PC-9 (cell line): ENCODE results near the gene GLYATL1. TPM values are rescaled to one million over a fixed set of nuclear protein-coding genes. Genes with fewer than 3 reads are reported as not detected.
"Not testable (repeated sequence)": the region's sequence is repeated elsewhere in the genome, so short reads cannot be mapped to it uniquely, and the experiment has no call there.

ENCODE experiments used
- BruUV-seq: library from RNA; stranded (reverse); fragments of 400-500 nt; replicated peaks from 2 replicates; lab custom pipeline; 2021; lab: Mats Ljungman, UMichigan
- CTCF ChIA-PET: fragments of 300-600 bp; sonication (Branson Sonifier 250); formaldehyde crosslinking; loops from one replicate; lab custom pipeline; 2022; ENCODE audit warnings: antibody characterized with exemption; lab: Charles Lee
- POLR2A ChIA-PET: fragments of 300-600 bp; sonication (Branson Sonifier 250); formaldehyde crosslinking; loops from one replicate; lab custom pipeline; 2022; ENCODE audit warnings: antibody characterized with exemption; ENCODE audit not compliant: unreplicated experiment; lab: Charles Lee
- DNase-seq, 2 experiments: peaks; one replicate each; pipeline versions ENCODE4 v3.0.0 to v3.0.0-alpha.2; 2015 to 2022; ENCODE audit warnings: mixed read lengths in 1 of 2
- H2AFZ ChIP-seq: fragments of 200-600 bp; sonication (generic); 2 replicates; pipeline ENCODE4 v1.8.1; 2017; ENCODE audit warnings: antibody characterized with exemption
- H3F3A ChIP-seq: fragments of 200-600 bp; sonication (generic); 2 replicates; pipeline ENCODE4 v1.8.1; 2017; ENCODE audit warnings: antibody characterized with exemption, mild to moderate bottlenecking, low read depth; ENCODE audit not compliant: insufficient read depth
- H3K27ac ChIP-seq: fragments of 200-600 bp; sonication (generic); 2 replicates; pipeline ENCODE4 v1.6.1; 2016; ENCODE audit warnings: mixed run types
- H3K27me3 ChIP-seq: fragments of 200-600 bp; sonication (generic); 2 replicates; pipeline ENCODE4 v1.6.1; 2016; ENCODE audit warnings: low read depth, mixed run types; ENCODE audit not compliant: insufficient read depth
- H3K36me3 ChIP-seq: fragments of 200-600 bp; sonication (generic); 2 replicates; pipeline ENCODE4 v1.6.1; 2016; ENCODE audit warnings: low read depth, mixed run types
- H3K4me1 ChIP-seq: fragments of 200-600 bp; sonication (generic); replicated peaks from 2 replicates; pipeline ENCODE4 v1.6.1; 2016; ENCODE audit warnings: mixed run types; ENCODE audit not compliant: insufficient read depth
- H3K4me2 ChIP-seq: fragments of 200-600 bp; sonication (generic); 2 replicates; pipeline ENCODE4 v1.6.1; 2017; ENCODE audit warnings: mixed run types
- H3K4me3 ChIP-seq: fragments of 200-600 bp; sonication (generic); 2 replicates; pipeline ENCODE4 v1.6.1; 2016; ENCODE audit warnings: mixed run types
- H3K79me2 ChIP-seq: fragments of 200-600 bp; sonication (generic); 2 replicates; pipeline ENCODE4 v1.6.1; 2017; ENCODE audit warnings: low read depth, mixed run types
- H3K9me2 ChIP-seq: fragments of 200-600 bp; sonication (generic); 2 replicates; pipeline ENCODE4 v1.8.1; 2017; ENCODE audit warnings: mild to moderate bottlenecking; ENCODE audit not compliant: insufficient read depth
- H3K9me3 ChIP-seq: fragments of 200-600 bp; sonication (generic); 2 replicates; pipeline ENCODE4 v1.8.1; 2016; ENCODE audit warnings: low read depth; ENCODE audit not compliant: insufficient read depth
- H4K20me1 ChIP-seq: fragments of 200-600 bp; sonication (generic); 2 replicates; pipeline ENCODE4 v1.8.1; 2017; ENCODE audit not compliant: insufficient read depth
- EZH2 ChIP-seq: fragments of 200-600 bp; sonication (generic); IDR thresholded peaks from 2 replicates; pipeline ENCODE4 v1.8.0; 2017; ENCODE audit warnings: antibody characterized with exemption, low read depth
- intact Hi-C: fragments of 100-400 bp; cut with micrococcal nuclease; formaldehyde crosslinking; loops from one replicate; pipeline ENCODE4 v1.10.0; 2022; ENCODE audit not compliant: unreplicated experiment
- total RNA-seq: library from RNA; stranded (reverse); gene quantifications from 2 replicates; pipeline ENCODE4 v1.2.3, GENCODE V29; 2021
- TF ChIP-seq, protein P1 (sequence below): fragments of 200-600 bp; sonication (generic); conservative IDR thresholded peaks from 2 replicates; pipeline ENCODE4 v1.6.1; 2017; ENCODE audit warnings: mixed run types, antibody characterized with exemption, mild to moderate bottlenecking, moderate library complexity

GLYATL1 gene
- total RNA-seq, 1 experiment from 2014 or later: not detected

GRCh38 chr11:58999291-58999680 lies 60.0 kb downstream of the GLYATL1 start:
- no peak overlapping the region for H3K4me3 ChIP-seq
- H3K9me3 ChIP-seq: no peaks in the 10 kb centered on the region
- DNase-seq: no peak
- no peak overlapping the region for H3K4me2 ChIP-seq
- H4K20me1 ChIP-seq: no peaks in the 10 kb centered on the region
- H2AFZ ChIP-seq: no peak overlapping the region
- no peaks in the 10 kb centered on the region for H3K36me3 ChIP-seq
- TF ChIP-seq, protein P1, sequence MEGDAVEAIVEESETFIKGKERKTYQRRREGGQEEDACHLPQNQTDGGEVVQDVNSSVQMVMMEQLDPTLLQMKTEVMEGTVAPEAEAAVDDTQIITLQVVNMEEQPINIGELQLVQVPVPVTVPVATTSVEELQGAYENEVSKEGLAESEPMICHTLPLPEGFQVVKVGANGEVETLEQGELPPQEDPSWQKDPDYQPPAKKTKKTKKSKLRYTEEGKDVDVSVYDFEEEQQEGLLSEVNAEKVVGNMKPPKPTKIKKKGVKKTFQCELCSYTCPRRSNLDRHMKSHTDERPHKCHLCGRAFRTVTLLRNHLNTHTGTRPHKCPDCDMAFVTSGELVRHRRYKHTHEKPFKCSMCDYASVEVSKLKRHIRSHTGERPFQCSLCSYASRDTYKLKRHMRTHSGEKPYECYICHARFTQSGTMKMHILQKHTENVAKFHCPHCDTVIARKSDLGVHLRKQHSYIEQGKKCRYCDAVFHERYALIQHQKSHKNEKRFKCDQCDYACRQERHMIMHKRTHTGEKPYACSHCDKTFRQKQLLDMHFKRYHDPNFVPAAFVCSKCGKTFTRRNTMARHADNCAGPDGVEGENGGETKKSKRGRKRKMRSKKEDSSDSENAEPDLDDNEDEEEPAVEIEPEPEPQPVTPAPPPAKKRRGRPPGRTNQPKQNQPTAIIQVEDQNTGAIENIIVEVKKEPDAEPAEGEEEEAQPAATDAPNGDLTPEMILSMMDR: no peak
- TF ChIP-seq EZH2: no peak
- H3K79me2 ChIP-seq: no peaks in the 10 kb centered on the region
- H3K27me3 ChIP-seq: peaks cover 45% of the 10 kb centered on the region
- H3K27ac ChIP-seq: no peak overlapping the region
- intact Hi-C loops: no loop called here
- CTCF ChIA-PET: no interaction called here
- H3K9me2 ChIP-seq: no peaks in the 10 kb centered on the region
- H3F3A ChIP-seq: no peaks in the 10 kb centered on the region
- BruUV-seq: no TSS peak
- no peaks in the 10 kb centered on the region for H3K4me1 ChIP-seq
- POLR2A ChIA-PET: no interaction called here

DNA sequence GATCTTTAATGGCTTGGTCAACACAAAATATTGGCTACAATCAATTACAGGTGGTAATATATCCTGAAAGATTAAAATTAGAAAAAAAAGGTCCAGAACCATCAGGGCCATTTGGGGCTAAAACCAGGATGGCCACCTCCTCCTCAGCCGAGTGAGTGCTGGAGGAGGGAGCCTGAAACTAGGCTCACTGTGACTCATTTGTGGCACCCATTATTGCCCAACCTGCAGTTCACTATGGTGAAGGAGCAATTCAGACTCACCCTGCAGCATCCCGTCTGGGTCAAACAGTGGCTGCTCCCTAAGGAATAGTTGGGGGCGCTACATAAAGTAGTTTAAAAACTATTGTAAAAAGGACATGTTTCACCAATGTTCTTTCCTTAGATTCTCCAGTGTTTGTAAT lies 60.7 kb downstream of the GLYATL1 start:
- TF ChIP-seq, protein P1: no peak
- no peak for TF ChIP-seq EZH2
- H3K4me2 ChIP-seq: no peak overlapping the region
- ChIA-PET CTCF (no interaction called here), POLR2A (no interaction called here)
- DNase-seq: no peak
- no peak overlapping the region for H2AFZ ChIP-seq
- intact Hi-C loops: no loop called here
- H4K20me1 ChIP-seq: no peaks in the 10 kb centered on the region
- no peaks in the 10 kb centered on the region for H3K36me3 ChIP-seq
- no peaks in the 10 kb centered on the region for H3K9me3 ChIP-seq
- BruUV-seq: no TSS peak
- no peaks in the 10 kb centered on the region for H3F3A ChIP-seq
- H3K27ac ChIP-seq: no peak overlapping the region
- H3K4me1 ChIP-seq: no peaks in the 10 kb centered on the region
- no peak overlapping the region for H3K4me3 ChIP-seq
- peaks cover 47% of the 10 kb centered on the region for H3K27me3 ChIP-seq
- no peaks in the 10 kb centered on the region for H3K79me2 ChIP-seq
- no peaks in the 10 kb centered on the region for H3K9me2 ChIP-seq

DNA sequence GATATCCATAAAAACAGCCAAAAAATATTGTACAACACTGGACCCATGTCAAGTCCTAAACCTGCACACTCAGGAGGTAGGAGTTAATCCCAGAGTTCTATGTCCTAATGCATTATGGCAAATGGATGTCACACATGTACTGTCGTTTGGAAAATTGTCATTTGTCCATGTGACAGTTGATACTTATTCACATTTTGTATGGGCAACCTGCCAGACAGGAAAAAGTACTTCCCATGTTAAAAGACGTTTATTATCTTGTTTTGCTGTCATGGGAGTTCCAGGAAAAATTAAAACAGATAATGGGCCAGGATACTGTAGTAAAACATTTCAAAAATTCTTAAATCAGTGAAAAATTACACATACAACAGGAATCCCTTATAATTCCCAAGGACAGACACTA lies 62.7 kb downstream of the GLYATL1 start:
- H3K9me2 ChIP-seq, H3K4me2 ChIP-seq, H2AFZ ChIP-seq, H3K4me3 ChIP-seq, POLR2A ChIA-PET, CTCF ChIA-PET, H3K79me2 ChIP-seq, intact Hi-C loops, H4K20me1 ChIP-seq, H3K4me1 ChIP-seq, H3K27ac ChIP-seq, H3K9me3 ChIP-seq, DNase-seq, H3K36me3 ChIP-seq, BruUV-seq, H3F3A ChIP-seq: not testable (repeated sequence)
- H3K27me3 ChIP-seq: peaks cover 46% of the 10 kb centered on the region

Other genes starting within 250 kb of the GLYATL1 start
- not detected in 2 replicates for gene GLYAT, start 207.5 kb upstream of the GLYATL1 start, total RNA-seq
- not detected in 2 replicates for gene GLYATL2, start 94.8 kb upstream of the GLYATL1 start, total RNA-seq
- not detected in 2 replicates for gene GLYATL1B, start 146.8 kb downstream of the GLYATL1 start, total RNA-seq
- 8.5 and 12.0 TPM in 2 replicates for gene FAM111B, start 167.7 kb downstream of the GLYATL1 start, total RNA-seq
- 57.8 and 95.3 TPM in 2 replicates for gene FAM111A, start 203.4 kb downstream of the GLYATL1 start, total RNA-seq
- 28.4 and 34.5 TPM in 2 replicates for gene DTX4, start 232.6 kb downstream of the GLYATL1 start, total RNA-seq